HepG2 (cell line): ENCODE results near the gene RELB. TPM values are rescaled to one million over a fixed set of nuclear protein-coding genes. Genes with fewer than 3 reads are reported as not detected.
A peak's percentile ranks its signal among the peaks of the same experiment; 100 is the strongest.

Experiments
- ATAC-seq: fragments of 200-7000 bp; cut with Tn5 transposase; 3 replicates; pipeline ENCODE4 v1.9.1; 2020; ENCODE audit warnings: mild to moderate bottlenecking, moderate library complexity
- BruUV-seq: library from RNA; stranded (reverse); fragments of 400-500 nt; replicated peaks from 2 replicates; lab custom pipeline; 2021; lab: Mats Ljungman, UMichigan
- CTCF ChIA-PET: fragments of 300-600 bp; formaldehyde crosslinking; extraction: SDS; loops from one replicate; lab custom pipeline; 2021; ENCODE audit warnings: low total read pairs, inconsistent platforms, low intra/inter-chr PET ratio; lab: Yijun Ruan, JAX
- POLR2A ChIA-PET: fragments of 350-600 bp; sonication (Branson Sonifier 250); formaldehyde crosslinking; loops from one replicate; lab custom pipeline; 2020; ENCODE audit warnings: antibody characterized with exemption, inconsistent platforms; lab: Yijun Ruan, JAX
- DNase-seq: peaks from one replicate; pipeline ENCODE4 v3.0.0-alpha.2; 2015; ENCODE audit warnings: low spot score
- FAIRE-seq: peaks from 3 replicates; lab custom pipeline; 2011; peaks lifted over from hg19 to GRCh38; lab: Jason Lieb, UNC
- H2AFZ ChIP-seq: one replicate; pipeline ENCODE4 v1.6.1; 2011; ENCODE audit warnings: low read length, inconsistent platforms
- H3K27ac ChIP-seq: fragments of 300-600 bp; 3 replicates; pipeline ENCODE4 v1.8.0; 2011; ENCODE audit warnings: mixed run types, mild to moderate bottlenecking, mixed read lengths, low read length, inconsistent platforms; ENCODE audit not compliant: insufficient read depth; ENCODE audit errors: extremely low read length
- H3K27me3 ChIP-seq, 2 experiments: fragments of 200-600 bp in 1 of 2; 2 replicates in 1 of 2; 3 replicates in 1 of 2; pipeline versions ENCODE4 v1.6.0 to v1.8.0; 2011; ENCODE audit warnings: low read length in 2 of 2, mild to moderate bottlenecking in 2 of 2, moderate library complexity in 2 of 2, inconsistent platforms in 1 of 2; ENCODE audit not compliant: insufficient read depth in 2 of 2, control insufficient read depth in 1 of 2
- H3K36me3 ChIP-seq, 2 experiments: fragments of 200-600 bp in 1 of 2; replicated peaks in 1 of 2; 2 replicates in 1 of 2; 3 replicates in 1 of 2; pipeline versions ENCODE4 v1.5.1 to v1.8.0; 2011; ENCODE audit warnings: low read length in 2 of 2, inconsistent platforms in 1 of 2; ENCODE audit not compliant: insufficient read depth in 2 of 2, control insufficient read depth in 1 of 2
- H3K4me1 ChIP-seq: 2 replicates; pipeline ENCODE4 v1.5.1; 2012; ENCODE audit warnings: low read length, inconsistent platforms; ENCODE audit not compliant: insufficient read depth
- H3K4me2 ChIP-seq: 2 replicates; pipeline ENCODE4 v1.6.0; 2011; ENCODE audit warnings: low read depth, low read length, inconsistent platforms
- H3K4me3 ChIP-seq, 3 experiments: fragments of 200-600 bp in 1 of 3; sonication (generic), shearing (Covaris generic) in 1 of 3; replicated peaks in 1 of 3; 2 replicates each; pipeline ENCODE4 v1.5.1; 2011 to 2016; ENCODE audit warnings: low read length in 3 of 3, inconsistent platforms in 2 of 3, low read depth in 2 of 3, mild to moderate bottlenecking in 2 of 3, control low read depth in 1 of 3, mixed read lengths in 1 of 3; ENCODE audit not compliant: insufficient read depth in 1 of 3
- H3K79me2 ChIP-seq: one replicate; pipeline ENCODE4 v1.6.1; 2011; ENCODE audit warnings: low read length, inconsistent platforms; ENCODE audit not compliant: insufficient read depth
- H3K9ac ChIP-seq: 2 replicates; pipeline ENCODE4 v1.6.0; 2011; ENCODE audit warnings: mild to moderate bottlenecking, low read depth, low read length, inconsistent platforms; ENCODE audit not compliant: insufficient read depth
- H3K9me3 ChIP-seq: 2 replicates; pipeline ENCODE4 v1.5.1; 2012; ENCODE audit warnings: mild to moderate bottlenecking, low read length
- H4K20me1 ChIP-seq: 2 replicates; pipeline ENCODE4 v1.6.0; 2011; ENCODE audit warnings: inconsistent platforms, mild to moderate bottlenecking, low read length, moderate library complexity; ENCODE audit not compliant: insufficient read depth
- AGO2 ChIP-seq: fragments of 200-400 bp; formaldehyde crosslinking; optimal IDR thresholded peaks from 2 replicates; pipeline ENCODE3; 2017; ENCODE audit warnings: mild to moderate bottlenecking, low read depth, low read length, moderate library complexity
- JUND ChIP-seq: sonication (generic); formaldehyde crosslinking; IDR thresholded peaks from 2 replicates; pipeline ENCODE4 v1.8.0; 2022; ENCODE audit warnings: mild to moderate bottlenecking, missing genetic modification reagents
- RXRB ChIP-seq: IDR thresholded peaks from 2 replicates; pipeline ENCODE4 v1.6.1; 2016; ENCODE audit warnings: borderline replicate concordance, missing genetic modification reagents, missing compliant biosample characterization
- ZNF768 ChIP-seq: sonication (generic); formaldehyde crosslinking; IDR thresholded peaks from 2 replicates; pipeline ENCODE4 v1.4.0; 2020; ENCODE audit warnings: missing genetic modification reagents
- WGBS: methylation state at CpG from one replicate; pipeline ENCODE4 v1.1.6; 2017; ENCODE audit warnings: low lambda C conversion rate; 5-methylcytosine and 5-hydroxymethylcytosine counted together
- in situ Hi-C: cut with HindIII; loops from 2 replicates; pipeline ENCODE4 v1.10.0; 2017; ENCODE audit warnings: low pct_unique_long_range_greater_than_20kb; ENCODE audit not compliant: extremely low pct_ligation_motif_present
- intact Hi-C: fragments of 100-400 bp; cut with micrococcal nuclease; formaldehyde crosslinking; loops from one replicate; pipeline ENCODE4 v1.10.0; 2022; ENCODE audit not compliant: unreplicated experiment
- polyA plus RNA-seq, 8 experiments: library from polyadenylated mRNA; depleted of rRNA in 3 of 8; stranded (reverse) in 7 of 8; unstranded in 1 of 8; fragments of >200 nt; fragmentation: Illumina TruSeq in 4 of 8; extraction: Trizol in 4 of 8; gene quantifications; 2 replicates each; pipeline versions ENCODE4 v1.2.1 to v1.2.3, GENCODE V29; 2011 to 2016; ENCODE audit warnings: low read depth in 4 of 8, missing spikeins in 1 of 8, mixed read lengths in 1 of 8; ENCODE audit not compliant: insufficient read depth in 1 of 8
- total RNA-seq, 5 experiments: library from RNA; depleted of rRNA; stranded (reverse); fragments of >200 nt; fragmentation: Illumina TruSeq; extraction: Trizol; gene quantifications; 2 replicates each; pipeline ENCODE4 v1.2.3, GENCODE V29; 2016; ENCODE audit warnings: low read depth in 1 of 5

RELB gene
- total and polyA plus RNA-seq, 2 of the 13 experiments (the other 11 are each of a cell fraction or from before 2014, with no cell fraction given) = 1.9 to 3.5 TPM

- in situ Hi-C loops (no loop called here), intact Hi-C loops (no loop called here)
- no peak for FAIRE-seq
- H3K4me1 ChIP-seq = peaks cover 2% of the 10 kb centered on the region
- peaks cover 14 to 42% of the 10 kb centered on the region in 2 experiments for H3K36me3 ChIP-seq
- H3K9me3 ChIP-seq = no peaks in the 10 kb centered on the region
- DNase-seq = no peak
- CTCF ChIA-PET = no interaction called here
- ATAC-seq = no peak
- H3K79me2 ChIP-seq = no peaks in the 10 kb centered on the region
- WGBS = 100% methylated on average over 2 of the region's 12 CpGs
- POLR2A ChIA-PET = no interaction called here
- no peak overlapping the region for H3K4me2 ChIP-seq
- H4K20me1 ChIP-seq = no peaks in the 10 kb centered on the region
- no peak overlapping the region for H3K9ac ChIP-seq
- TF ChIP-seq JUND = no peak
- peak; percentile 36 for TF ChIP-seq AGO2
- H3K27ac ChIP-seq = no peak overlapping the region
- no peak overlapping the region for H2AFZ ChIP-seq
- no peak overlapping the region for H3K4me3 ChIP-seq
- BruUV-seq = no TSS peak
- H3K27me3 ChIP-seq = no peaks in the 10 kb centered on the region
These were observed 10.3 kb upstream of the RELB start for GRCh38 chr19:44990966-44991365.

- H3K4me2 ChIP-seq = no peak overlapping the region
- no peaks in the 10 kb centered on the region for H3K27me3 ChIP-seq
- H4K20me1 ChIP-seq = no peaks in the 10 kb centered on the region
- ATAC-seq (no peak), DNase-seq (no peak)
- POLR2A ChIA-PET = no interaction called here
- peaks cover 7% of the 10 kb centered on the region for H3K4me1 ChIP-seq
- WGBS = 96% methylated on average over 39 of the region's 44 CpGs
- in situ Hi-C loops = no loop called here
- CTCF ChIA-PET = no interaction called here
- intact Hi-C loops = no loop called here
- BruUV-seq = no TSS peak
- peaks cover 10 to 26% of the 10 kb centered on the region in 2 experiments for H3K36me3 ChIP-seq
- H3K9ac ChIP-seq = no peak overlapping the region
- no peak overlapping the region for H3K4me3 ChIP-seq
- TF ChIP-seq RXRB (CRISPR knock-in tag) = no peak
- TF ChIP-seq ZNF768 (CRISPR knock-in tag) = peak; percentile 14; the same call in 1 of the 2 replicates
- TF ChIP-seq, all 625 proteins: peak for 1
- FAIRE-seq = no peak
- H3K9me3 ChIP-seq = no peaks in the 10 kb centered on the region
- H2AFZ ChIP-seq = no peak overlapping the region
- H3K79me2 ChIP-seq = no peaks in the 10 kb centered on the region
- H3K27ac ChIP-seq = no peak overlapping the region
These were observed 8.7 kb upstream of the RELB start for GRCh38 chr19:44992336-44993163.
